Activated CD8-positive, alpha-beta memory T cell treated with anti-CD3 and anti-CD28 coated beads for 36 hours (primary cell): Measurements from ENCODE around the gene ELANE. TPM values are rescaled to one million over a fixed set of nuclear protein-coding genes. Genes with fewer than 3 reads are reported as not detected.
"Not testable (repeated sequence)": the region's sequence is repeated elsewhere in the genome, so short reads cannot be mapped to it uniquely, and the experiment has no call there.

Experiments used
- CTCF ChIA-PET: fragments of 350-600 bp; sonication (Branson Sonifier 250); formaldehyde crosslinking; loops from one replicate; lab custom pipeline; 2021; ENCODE audit warnings: antibody characterized with exemption; lab: Charles Lee
- POLR2A ChIA-PET: fragments of 350-600 bp; sonication (Branson Sonifier 250); formaldehyde crosslinking; loops from one replicate; lab custom pipeline; 2021; ENCODE audit warnings: antibody characterized with exemption; lab: Charles Lee
- total RNA-seq, 2 experiments: library from RNA; stranded (reverse); gene quantifications; one replicate each; pipeline ENCODE4 v1.2.3, GENCODE V29; 2021

ELANE gene
- total RNA-seq, 2 experiments from 2014 or later = not detected

GRCh38 chr19:884420-885211 is 32.5 kb downstream of the ELANE start:
- POLR2A ChIA-PET = no interaction called here
- CTCF ChIA-PET = no interaction called here

DNA sequence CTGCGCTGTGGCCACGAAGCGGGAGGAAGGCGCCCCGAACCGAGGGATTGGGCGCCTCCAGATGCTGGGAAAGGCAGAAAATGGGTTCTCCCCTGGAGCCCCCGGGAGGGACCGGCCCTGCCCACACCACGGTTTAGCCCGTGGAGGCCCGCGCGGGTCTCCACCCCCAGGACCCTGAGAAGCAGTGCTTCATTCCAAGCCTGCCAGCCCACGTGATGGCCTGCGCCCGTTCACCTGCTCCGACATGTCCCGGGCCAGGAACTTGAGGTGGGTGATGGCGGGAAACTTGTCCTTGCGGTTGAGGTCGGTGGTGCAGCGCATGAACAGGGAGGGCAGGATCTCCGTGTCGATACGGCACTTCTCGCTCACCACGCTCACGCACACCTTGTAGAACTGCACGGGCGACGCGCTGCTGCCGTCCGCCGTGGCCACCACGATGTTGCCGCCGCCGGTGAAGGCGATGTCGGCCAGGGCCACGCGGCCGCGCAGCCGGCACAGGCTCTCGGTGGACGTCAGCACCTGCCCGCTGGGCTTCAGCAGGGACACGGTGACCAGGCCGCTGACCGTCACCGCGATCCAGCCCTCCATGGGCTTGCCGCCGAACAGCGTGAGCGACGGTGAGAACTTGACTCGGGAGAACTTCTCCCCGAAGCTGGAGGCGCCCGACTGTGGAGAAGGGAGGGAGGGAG is 33.6 kb downstream of the ELANE start:
- ChIA-PET CTCF (no interaction called here), POLR2A (no interaction called here)

- ChIA-PET CTCF (no interaction called here), POLR2A (no interaction called here)
Observed at GRCh38 chr19:887072-887471, 35.0 kb downstream of the ELANE start.

- CTCF ChIA-PET = interaction anchor here (0.7 kb wide), 1 partner anchor 10 kb away, joined by 4 read pairs; no protein-coding TSS in a partner anchor
- POLR2A ChIA-PET = no interaction called here
Observed at GRCh38 chr19:887599-887998, 35.5 kb downstream of the ELANE start.

DNA sequence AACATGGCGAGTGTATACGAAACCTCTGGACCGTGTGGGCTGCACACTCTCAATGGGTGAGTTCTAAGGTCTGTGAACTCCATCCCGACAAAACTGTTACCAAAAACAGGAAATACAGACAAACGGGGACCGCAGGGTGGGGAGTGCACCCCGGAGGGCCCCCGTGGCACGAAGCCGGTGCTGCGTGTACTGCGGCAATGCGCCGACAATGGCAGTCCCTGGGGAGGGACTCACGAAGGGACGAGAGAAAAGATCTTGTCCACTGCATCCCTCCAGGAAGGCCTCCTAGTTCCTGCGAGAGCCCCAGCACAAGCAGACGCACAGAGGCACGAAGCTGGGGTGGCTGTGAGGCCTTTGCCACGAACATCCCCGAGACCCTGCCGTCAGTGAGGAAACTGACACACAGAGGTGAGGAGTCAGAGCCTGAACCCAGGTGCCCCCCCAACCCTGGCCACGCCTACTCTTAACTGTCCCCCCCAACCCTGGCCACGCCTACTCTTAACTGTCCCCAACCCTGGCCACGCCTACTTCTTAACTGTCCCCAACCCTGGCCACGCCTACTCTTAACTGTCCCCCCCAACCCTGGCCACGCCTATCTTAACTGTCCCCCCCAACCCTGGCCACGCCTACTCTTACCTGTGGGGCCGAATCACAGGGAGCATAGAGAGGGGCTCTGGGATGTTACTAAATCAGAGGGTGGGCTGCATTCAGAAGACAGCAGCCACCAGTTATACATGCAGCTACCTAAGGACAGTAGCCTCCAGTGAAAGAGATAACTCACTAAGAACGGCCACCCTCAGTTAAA is 36.7 kb downstream of the ELANE start:
- ChIA-PET CTCF (interaction anchor here (0.7 to 1.4 kb wide), 3 partner anchors 11 to 25 kb away, joined by 3 to 4 read pairs (median 4); no protein-coding TSS in a partner anchor), POLR2A (no interaction called here)

GRCh38 chr19:889662-890295 is 37.7 kb downstream of the ELANE start:
- CTCF ChIA-PET = interaction anchor here (1.1 to 1.4 kb wide), 2 partner anchors 13 to 26 kb away, joined by 3 to 4 read pairs; no protein-coding TSS in a partner anchor

DNA sequence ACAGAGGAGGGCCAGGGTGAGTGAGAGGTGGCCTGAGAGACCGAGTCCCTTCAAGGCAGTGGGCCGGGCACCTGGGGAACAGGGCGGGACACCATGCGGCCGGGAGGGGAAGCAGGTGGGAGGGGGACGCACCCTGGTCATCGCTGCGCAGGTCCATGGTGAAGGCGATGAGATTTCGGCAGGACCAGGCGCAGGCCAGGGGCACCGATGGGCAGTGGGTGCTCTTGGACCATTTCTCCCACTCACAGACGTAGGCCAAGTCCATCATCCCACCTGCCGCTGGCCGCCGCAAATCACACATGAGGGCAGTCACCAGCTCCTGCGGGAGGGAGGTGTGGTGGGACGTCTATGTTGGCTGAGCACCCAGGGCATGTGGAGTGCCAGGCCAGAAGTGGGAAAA is 38.7 kb downstream of the ELANE start:
- CTCF ChIA-PET = no interaction called here

More at GRCh38 chr19:889662-890295, 37.7 kb downstream of the ELANE start:
- POLR2A ChIA-PET = no interaction called here

GRCh38 chr19:891421-892200 is 39.5 kb downstream of the ELANE start:
- CTCF ChIA-PET = interaction anchor here (2.3 kb wide), 1 partner anchor 16 kb away, joined by 7 read pairs; no protein-coding TSS in a partner anchor
- POLR2A ChIA-PET = not testable (repeated sequence)

More for the DNA sequence above, 38.7 kb downstream of the ELANE start:
- POLR2A ChIA-PET = no interaction called here

DNA sequence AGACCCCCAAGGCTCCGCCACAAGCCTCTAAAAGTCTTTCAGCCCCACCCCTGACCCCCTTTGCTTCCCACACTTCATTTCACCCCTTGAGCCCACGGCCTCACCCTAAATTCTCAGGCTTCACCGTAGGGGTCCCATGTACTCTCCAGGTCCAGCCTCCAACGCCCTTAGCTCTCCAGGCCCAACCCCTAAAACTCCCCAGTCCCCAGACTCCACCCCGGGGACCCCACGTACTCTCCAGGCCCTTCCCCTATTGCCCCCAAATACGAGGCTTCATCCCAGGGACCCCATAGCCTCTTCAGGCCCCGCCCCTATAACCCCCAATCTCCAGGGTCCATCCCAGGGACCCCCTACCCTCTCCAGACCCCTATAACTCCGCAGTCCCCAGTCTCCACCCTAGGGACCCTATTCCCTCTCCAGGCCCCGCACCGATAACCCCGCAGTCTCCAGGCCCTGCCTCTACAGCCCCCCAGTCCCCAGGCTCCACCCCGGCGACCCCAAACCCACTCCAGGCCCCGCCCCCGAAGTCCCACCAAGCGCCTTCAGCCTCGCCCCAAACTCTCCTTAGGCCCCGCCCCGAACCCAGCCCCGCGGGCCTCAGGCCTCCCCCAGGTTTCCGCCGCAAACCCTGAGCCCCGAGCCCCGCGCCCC is 40.3 kb downstream of the ELANE start:
- ChIA-PET POLR2A (interaction anchor here (0.6 to 1.4 kb wide), 3 partner anchors 11 to 28 kb away, joined by 3 to 4 read pairs (median 4); no protein-coding TSS in a partner anchor), CTCF (interaction anchor here (0.8 to 2.3 kb wide), 4 partner anchors 16 to 92 kb away, joined by 3 to 7 read pairs (median 3); partner anchors contain the start of gene WDR18)

- POLR2A ChIA-PET = interaction anchor here (0.6 to 1.4 kb wide), 6 partner anchors 10 to 1072 kb away, joined by 3 to 5 read pairs (median 4); no protein-coding TSS in a partner anchor
- CTCF ChIA-PET = interaction anchor here (0.8 to 2.3 kb wide), 5 partner anchors 10 to 91 kb away, joined by 3 to 7 read pairs (median 3); partner anchors contain the start of gene WDR18
Observed at GRCh38 chr19:892894-893689, 41.0 kb downstream of the ELANE start, which contains the start of the genes MED16 and RNU6-9. TSS of gene MED16 (minus strand) at chr19:893187. CDS start at chr19:891131, 2,056 bp downstream. TSS of gene RNU6-9 (plus strand) at chr19:893484.

DNA sequence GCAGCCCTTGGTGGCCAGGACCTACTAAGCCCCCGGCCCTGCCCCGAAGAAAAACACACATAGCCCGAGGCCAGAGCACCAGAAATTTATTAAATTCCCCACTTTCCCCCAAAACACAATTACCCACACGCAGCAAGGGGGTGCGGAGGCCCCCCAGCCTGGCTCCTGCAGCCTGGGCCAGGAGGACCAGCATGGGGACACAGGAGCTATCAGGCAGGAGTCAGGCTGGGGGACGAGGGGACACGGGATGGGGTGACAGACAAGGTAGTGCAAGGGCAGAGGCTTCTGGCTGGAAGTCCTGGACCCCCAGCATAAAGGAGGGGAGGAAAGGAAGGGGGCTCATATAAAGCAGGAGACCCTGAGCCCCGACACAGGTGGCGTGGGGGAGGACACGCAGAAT is 44.3 kb downstream of the ELANE start:
- ChIA-PET POLR2A (no interaction called here), CTCF (interaction anchor here (0.8 to 1.3 kb wide), 2 partner anchors 33 to 92 kb away, joined by 3 read pairs; no protein-coding TSS in a partner anchor)

DNA sequence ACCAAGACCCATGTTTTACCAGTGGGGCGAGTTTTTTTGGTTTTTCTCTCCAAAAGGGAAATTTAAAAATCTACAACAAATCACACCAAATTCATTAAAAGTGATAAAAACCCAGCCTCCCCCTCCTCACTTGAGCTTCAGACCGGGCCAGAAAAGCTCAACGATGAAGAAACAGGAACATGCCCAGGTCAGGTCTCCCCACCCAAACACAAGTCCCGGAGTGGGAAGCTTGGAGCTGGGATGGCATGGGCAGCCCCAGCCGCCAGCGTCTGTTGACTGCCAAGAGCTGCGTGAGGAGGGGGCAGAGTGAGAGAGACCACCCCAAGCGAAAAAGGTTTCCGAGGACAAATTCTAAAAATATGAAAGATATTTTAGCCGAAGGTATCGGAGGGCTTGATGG is 44.9 kb downstream of the ELANE start:
- CTCF ChIA-PET = interaction anchor here (0.8 to 1.3 kb wide), 2 partner anchors 33 to 92 kb away, joined by 3 read pairs; no protein-coding TSS in a partner anchor
- POLR2A ChIA-PET = no interaction called here

GRCh38 chr19:897442-898039 is 45.4 kb downstream of the ELANE start:
- ChIA-PET CTCF (no interaction called here), POLR2A (no interaction called here)

DNA sequence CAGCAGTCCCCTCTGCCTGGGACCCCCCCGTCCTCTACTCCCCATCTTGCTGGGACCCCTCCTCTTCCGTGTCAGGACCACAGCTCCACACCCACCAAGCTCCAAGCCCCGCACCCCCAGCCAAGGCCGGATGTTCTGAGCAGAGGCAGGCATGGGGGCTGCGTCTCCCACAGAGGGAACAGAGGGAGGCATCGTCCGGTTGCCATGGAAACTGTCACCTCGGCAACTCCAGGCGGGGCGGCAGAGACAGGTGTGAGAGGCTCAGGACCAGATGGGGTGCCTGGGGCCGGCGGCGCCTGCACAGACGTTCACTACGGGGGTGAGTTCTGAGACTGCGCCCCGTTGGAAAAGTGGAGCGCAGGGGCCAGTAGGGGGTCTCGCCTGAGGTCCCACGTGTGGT is 46.6 kb downstream of the ELANE start:
- ChIA-PET POLR2A (no interaction called here), CTCF (no interaction called here)

- CTCF ChIA-PET = no interaction called here
- POLR2A ChIA-PET = no interaction called here
Observed at GRCh38 chr19:899336-900042, 47.4 kb downstream of the ELANE start.

- POLR2A ChIA-PET = no interaction called here
- CTCF ChIA-PET = no interaction called here
Observed at GRCh38 chr19:900043-900301, 47.9 kb downstream of the ELANE start.
